Measurements from ENCODE around the gene SMARCA5. TPM values are rescaled to one million over a fixed set of nuclear protein-coding genes. Genes with fewer than 3 reads are reported as not detected.
"Not testable (repeated sequence)": the region's sequence is repeated elsewhere in the genome, so short reads cannot be mapped to it uniquely, and the experiment has no call there.

SMARCA5 gene
- total RNA-seq, 1 experiment from 2014 or later, result 37.5 TPM

- in situ Hi-C loops (cut with HindIII; ENCODE audit: low pct_unique_long_range_greater_than_20kb, low sequenced_read_pairs); DNase-seq (ENCODE audit: low read depth, low spot score): not testable (repeated sequence)
These were observed 14.5 kb downstream of the SMARCA5 start for GRCh38 chr4:143528046-143528445.

DNA sequence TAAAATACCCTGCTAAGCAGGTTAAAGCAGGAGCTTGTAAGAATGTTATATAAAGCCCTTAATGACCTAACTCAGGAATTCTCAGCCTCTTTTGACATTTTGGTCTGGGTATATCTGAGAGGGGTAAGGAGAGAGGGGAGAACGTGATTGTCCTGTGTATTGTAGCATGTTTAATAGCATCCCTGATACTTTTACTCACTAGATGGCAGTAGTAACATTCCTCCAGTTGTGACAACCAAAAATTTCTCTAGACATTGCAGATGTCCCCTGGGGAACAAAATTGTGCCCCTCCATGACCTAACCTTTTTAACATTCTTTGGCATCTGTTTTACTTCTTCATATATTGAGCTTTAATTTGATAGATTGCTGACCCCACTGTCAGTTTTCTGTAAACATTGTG lies 17.9 kb downstream of the SMARCA5 start:
- peak; percentile 31 for DNase-seq (ENCODE audit: low read depth, low spot score)
- in situ Hi-C loops (cut with HindIII; ENCODE audit: low pct_unique_long_range_greater_than_20kb, low sequenced_read_pairs), result no loop called here

- in situ Hi-C loops (cut with HindIII; ENCODE audit: low pct_unique_long_range_greater_than_20kb, low sequenced_read_pairs), result no loop called here
- DNase-seq (ENCODE audit: low read depth, low spot score), result no peak
These were observed 18.4 kb downstream of the SMARCA5 start for GRCh38 chr4:143531788-143532491.

DNA sequence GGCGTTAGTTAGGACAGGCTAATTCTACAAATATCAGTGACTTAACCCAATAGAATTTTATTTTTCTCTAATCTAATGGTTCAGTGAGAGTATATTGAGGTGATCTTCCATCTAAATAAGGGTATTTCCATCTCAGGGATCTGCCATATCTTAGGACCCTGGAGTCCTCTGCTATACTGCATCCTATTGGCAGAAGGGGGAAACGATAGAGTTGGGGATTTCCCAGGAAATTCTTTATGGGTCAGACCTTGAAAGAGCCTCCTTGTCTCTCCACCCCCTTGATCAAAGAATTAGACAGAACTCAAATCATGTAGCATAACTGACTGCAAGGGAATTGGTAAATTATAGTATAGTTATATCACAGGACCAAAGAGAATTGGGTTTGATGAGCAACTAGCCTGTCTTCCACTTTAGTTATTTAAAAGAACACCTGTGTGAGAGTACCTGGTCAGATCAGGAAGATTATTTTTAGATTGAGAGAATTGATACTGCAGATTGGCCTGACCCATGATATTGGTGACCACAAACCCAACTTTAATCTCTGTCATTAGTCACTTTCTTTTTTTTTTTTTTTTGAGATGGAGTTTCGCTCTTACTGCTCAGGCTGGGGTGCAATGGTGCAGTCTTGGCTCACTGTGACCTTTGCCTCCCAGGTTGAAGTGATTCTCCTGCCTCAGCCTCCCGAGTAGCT lies 25.6 kb downstream of the SMARCA5 start:
- in situ Hi-C loops (cut with HindIII; ENCODE audit: low pct_unique_long_range_greater_than_20kb, low sequenced_read_pairs), result no loop called here
- DNase-seq (ENCODE audit: low read depth, low spot score), result no peak

DNA sequence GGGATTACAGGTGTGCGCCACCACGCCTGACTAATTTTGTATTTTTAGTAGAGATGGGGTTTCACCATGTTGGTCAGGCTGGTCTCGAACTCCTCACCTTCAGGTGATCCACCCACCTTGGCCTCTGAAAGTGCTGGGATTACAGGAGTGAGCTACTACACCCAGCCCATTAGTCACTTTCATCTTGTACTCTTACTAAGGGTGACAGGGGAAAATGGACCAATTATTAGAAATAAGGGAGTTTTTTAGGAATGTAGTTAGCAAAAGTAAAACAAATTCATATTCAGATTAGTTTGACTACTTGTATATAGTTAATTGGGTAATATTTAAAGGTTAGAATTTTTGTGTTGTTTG lies 26.1 kb downstream of the SMARCA5 start:
- in situ Hi-C loops (cut with HindIII; ENCODE audit: low pct_unique_long_range_greater_than_20kb, low sequenced_read_pairs), result no loop called here
- DNase-seq (ENCODE audit: low read depth, low spot score), result no peak

GRCh38 chr4:143549928-143550327 lies 36.4 kb downstream of the SMARCA5 start:
- DNase-seq (ENCODE audit: low read depth, low spot score), result no peak
- in situ Hi-C loops (cut with HindIII; ENCODE audit: low pct_unique_long_range_greater_than_20kb, low sequenced_read_pairs), result no loop called here

DNA sequence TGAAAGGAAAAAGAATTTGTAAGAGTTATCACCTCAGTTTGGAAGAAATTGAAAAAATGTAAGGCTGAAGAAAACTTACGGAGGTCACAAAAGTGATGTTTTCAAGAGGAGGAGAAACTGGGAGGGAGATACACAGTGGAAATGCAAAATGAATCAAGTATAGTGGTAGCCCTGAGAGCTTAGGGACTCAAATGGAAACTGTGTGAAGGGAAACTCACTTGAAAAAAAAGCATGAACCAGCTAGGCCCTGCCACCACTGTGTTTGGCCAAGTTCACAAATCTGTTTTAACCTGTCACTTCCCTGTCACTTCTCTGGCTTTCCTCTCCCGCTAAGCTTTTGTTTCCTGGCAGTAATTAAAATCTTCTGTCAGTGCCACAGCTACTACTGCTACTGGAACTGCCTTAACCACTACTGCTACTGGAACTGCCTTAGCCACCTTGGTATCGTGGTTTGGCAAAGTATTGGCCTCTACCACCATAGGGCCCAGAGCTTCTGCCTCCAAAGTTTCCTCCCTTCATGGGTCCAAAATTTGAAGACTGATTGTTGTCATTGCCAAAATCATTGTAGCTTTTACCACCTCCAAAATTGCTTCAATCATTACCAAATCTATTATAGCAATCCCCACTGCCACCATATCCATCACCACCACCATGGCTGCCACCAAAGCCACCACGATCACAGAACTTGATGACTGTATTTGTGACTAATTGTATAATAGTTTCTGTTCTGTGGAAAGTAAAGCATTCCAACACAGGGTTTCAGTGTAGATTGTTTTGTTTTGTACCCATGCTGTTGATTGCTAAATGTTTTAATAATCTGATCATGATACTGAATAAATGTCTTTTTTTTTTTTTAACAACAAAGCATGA lies 41.5 kb downstream of the SMARCA5 start:
- DNase-seq (ENCODE audit: low read depth, low spot score), result no peak
- in situ Hi-C loops (cut with HindIII; ENCODE audit: low pct_unique_long_range_greater_than_20kb, low sequenced_read_pairs), result no loop called here

DNA sequence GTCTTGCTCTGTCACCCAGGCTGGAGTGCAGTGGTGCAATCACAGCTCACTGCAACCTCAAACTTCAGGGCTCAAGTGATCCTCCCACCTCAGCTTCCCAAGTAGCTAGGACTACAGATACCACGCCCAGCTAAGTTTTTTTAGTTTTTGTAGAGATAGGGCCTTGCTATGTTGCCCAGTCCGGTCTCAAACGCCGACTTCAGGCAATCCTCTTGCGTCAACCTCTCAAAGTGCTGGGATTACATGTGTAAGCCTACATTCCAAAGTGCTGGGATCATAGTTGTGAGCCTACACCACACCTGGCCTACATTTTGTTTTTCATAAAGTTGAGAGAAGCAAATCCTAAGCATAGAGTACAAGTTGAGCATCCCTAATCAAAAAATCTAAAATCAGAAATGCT lies 42.2 kb downstream of the SMARCA5 start:
- in situ Hi-C loops (cut with HindIII; ENCODE audit: low pct_unique_long_range_greater_than_20kb, low sequenced_read_pairs), result no loop called here
- DNase-seq (ENCODE audit: low read depth, low spot score), result no peak

- no peak for DNase-seq (ENCODE audit: low read depth, low spot score)
- in situ Hi-C loops (cut with HindIII; ENCODE audit: low pct_unique_long_range_greater_than_20kb, low sequenced_read_pairs), result no loop called here
These were observed 44.8 kb downstream of the SMARCA5 start for GRCh38 chr4:143558286-143558685.

DNA sequence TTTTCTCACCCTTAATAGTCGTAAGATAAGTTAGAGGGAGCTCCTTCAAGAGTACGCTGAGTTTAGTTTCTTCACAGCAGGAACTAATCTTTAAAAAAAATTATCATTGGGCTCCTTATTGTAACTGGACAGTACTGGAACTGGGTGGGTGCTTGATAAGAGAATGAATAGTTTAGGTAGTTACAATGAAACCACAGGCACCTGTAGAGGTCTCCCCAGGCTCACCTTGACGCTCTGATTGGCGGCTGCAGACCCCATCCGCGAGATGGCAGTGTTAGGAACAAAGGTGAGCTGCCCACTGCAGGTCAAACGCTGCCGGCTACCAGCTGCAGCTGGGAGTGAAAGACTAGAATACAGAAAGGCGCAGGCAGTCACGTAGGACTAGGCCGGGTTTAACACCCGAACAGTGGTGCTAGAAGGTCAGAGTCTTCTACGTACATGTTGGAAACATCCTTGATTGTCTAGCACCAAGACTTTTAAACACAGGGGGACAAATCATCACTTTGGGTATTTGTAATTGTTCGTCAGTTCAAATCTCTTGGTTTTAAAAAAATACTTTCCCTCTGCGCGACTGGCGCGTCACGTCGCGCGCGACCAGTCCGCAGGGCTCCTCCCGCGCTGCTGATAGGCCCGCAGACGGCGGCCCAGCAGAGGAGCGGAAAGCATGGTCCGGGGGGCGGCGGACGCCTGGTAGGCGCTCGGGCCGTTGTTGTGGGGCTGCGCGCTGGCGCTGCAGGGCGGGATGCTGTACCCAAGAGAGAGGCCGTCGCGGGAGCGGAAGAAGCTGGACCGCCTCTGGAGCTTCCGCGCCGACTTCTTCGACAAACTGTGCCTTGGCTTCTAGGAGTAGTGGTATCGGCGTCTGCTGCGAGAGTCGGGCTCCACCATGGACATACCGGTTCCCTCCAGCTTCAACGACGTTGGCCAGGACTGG lies 45.6 kb downstream of the SMARCA5 start:
- in situ Hi-C loops (cut with HindIII; ENCODE audit: low pct_unique_long_range_greater_than_20kb, low sequenced_read_pairs), result no loop called here
- no peak for DNase-seq (ENCODE audit: low read depth, low spot score)

DNA sequence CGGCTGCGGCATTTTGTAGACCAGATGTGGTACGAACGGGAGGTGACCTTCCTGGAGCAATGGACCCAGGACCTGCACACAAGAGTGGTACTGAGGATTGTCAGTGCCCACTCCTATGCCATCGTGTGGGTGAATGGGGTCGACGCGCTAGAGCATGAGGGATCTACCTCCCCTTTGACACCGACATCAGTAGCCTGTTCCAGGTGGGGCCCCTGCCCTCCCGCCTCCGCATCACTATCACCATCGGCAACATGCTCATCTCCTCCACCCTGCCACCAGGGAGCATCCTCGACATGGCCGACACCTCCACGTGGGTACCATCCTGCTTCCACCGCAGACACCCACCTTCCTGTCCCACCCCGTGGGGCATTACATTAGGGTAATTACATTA lies 46.2 kb downstream of the SMARCA5 start:
- in situ Hi-C loops (cut with HindIII; ENCODE audit: low pct_unique_long_range_greater_than_20kb, low sequenced_read_pairs), result no loop called here
- DNase-seq (ENCODE audit: low read depth, low spot score), result no peak

GRCh38 chr4:143564472-143564871 lies 51.0 kb downstream of the SMARCA5 start:
- DNase-seq (ENCODE audit: low read depth, low spot score), result no peak
- in situ Hi-C loops (cut with HindIII; ENCODE audit: low pct_unique_long_range_greater_than_20kb, low sequenced_read_pairs), result no loop called here

- in situ Hi-C loops (cut with HindIII; ENCODE audit: low pct_unique_long_range_greater_than_20kb, low sequenced_read_pairs), result no loop called here
- DNase-seq (ENCODE audit: low read depth, low spot score), result no peak
These were observed 61.8 kb downstream of the SMARCA5 start for GRCh38 chr4:143575331-143575730.

DNA sequence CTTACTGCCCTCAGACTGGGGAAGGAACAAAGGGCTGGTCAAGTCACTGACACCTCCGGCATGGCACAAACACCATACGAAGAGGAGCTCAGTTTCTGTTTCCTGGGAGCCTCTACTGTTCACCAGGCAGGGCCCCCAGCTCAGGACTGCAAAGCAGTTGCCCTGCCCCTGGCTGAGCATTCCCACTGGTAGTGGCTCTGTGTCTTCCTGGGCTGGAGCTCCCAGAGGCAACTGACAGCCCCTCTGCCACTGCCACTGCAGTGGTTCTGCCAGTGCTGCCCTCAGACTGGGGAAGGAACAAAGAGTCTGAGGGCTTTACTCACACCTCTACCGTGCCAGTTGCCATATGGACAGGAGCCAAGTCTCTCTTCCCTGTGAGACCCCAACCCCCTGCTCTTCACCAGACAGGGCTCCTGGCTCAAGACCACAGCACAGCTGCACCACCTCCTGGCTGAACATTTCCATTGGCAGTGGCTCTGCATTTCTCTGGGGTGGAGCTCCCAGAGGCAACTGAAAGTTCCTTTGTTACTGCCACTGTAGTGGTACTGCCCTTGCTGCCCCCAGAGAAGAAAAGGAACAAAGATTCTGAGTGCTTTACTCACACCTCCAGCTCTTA lies 67.9 kb downstream of the SMARCA5 start:
- peak; percentile 36 for DNase-seq (ENCODE audit: low read depth, low spot score)
- in situ Hi-C loops (cut with HindIII; ENCODE audit: low pct_unique_long_range_greater_than_20kb, low sequenced_read_pairs), result no loop called here

DNA sequence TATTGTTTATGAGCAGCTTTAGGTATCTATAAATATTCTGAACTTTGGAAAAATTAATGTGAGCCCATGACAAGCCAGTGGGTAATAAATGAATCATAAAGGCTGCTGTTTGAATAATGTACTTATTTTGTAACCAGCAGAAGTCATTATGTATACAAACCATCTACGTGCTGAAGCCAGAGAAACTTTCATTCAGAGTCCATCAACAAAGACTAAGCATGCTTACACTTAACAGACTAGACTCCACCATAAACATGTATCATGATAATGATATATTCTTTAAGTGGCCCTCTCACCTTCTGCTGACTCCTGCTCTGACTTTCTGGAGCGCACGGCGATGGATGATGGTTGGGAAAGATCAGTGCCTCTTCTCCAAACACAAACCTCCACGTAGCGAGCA lies 72.0 kb downstream of the SMARCA5 start:
- DNase-seq (ENCODE audit: low read depth, low spot score), result no peak
- in situ Hi-C loops (cut with HindIII; ENCODE audit: low pct_unique_long_range_greater_than_20kb, low sequenced_read_pairs), result no loop called here

DNA sequence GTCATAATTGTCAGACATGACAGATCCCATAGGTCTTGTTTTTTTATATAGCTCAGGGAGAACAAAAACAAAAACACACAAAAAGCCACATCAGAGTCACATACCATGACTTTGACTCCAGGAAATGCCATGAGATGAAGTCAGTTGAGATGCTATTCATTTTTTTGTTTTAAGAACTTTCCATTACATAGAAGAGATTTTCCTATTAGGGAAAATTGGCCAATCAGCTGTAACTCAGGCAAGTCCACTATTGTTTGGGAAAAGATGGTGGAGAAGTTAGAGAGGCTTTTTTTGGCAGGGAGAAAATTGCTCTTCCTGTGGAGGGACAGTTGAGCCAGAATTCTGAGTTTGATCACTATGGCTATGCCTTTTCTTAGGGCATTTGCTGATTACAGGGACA lies 72.6 kb downstream of the SMARCA5 start:
- in situ Hi-C loops (cut with HindIII; ENCODE audit: low pct_unique_long_range_greater_than_20kb, low sequenced_read_pairs), result no loop called here
- no peak for DNase-seq (ENCODE audit: low read depth, low spot score)

DNA sequence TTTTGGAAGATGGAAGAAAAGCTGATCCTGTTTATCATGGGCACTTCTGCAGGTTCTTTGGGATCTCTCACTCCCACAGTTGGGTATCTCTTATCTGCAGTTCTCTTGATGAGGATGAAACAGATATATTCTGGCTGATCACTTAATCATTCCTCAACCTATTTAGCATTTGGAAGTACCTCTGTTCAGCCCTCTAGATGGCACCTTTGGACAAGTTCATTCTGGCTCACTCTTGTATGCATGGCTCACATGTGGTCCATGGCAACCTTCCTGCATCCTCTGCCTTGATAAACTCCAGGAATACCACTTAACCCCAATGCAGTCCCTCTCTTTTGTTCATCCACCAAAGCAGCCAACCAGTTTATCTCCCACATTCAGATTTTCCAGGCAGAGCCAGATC lies 74.2 kb downstream of the SMARCA5 start:
- in situ Hi-C loops (cut with HindIII; ENCODE audit: low pct_unique_long_range_greater_than_20kb, low sequenced_read_pairs), result no loop called here
- DNase-seq (ENCODE audit: low read depth, low spot score), result peak; percentile 49
